K562 (cell line): ENCODE measurements around the gene ZMYND8. TPM values are rescaled to one million over a fixed set of nuclear protein-coding genes. Genes with fewer than 3 reads are reported as not detected.

Experiments
- ATAC-seq: fragments of 200-7000 bp; cut with Tn5 transposase; 3 replicates; pipeline ENCODE4 v1.9.1; 2020; ENCODE audit warnings: moderate library complexity
- BruUV-seq: library from RNA; stranded (reverse); fragments of 400-500 nt; replicated peaks from 2 replicates; lab custom pipeline; 2021; lab: Mats Ljungman, UMichigan
- CTCF ChIA-PET: fragments of 300-600 bp; formaldehyde crosslinking; extraction: SDS; loops from one replicate; lab custom pipeline; 2021; ENCODE audit warnings: low intra/inter-chr PET ratio; lab: Yijun Ruan, JAX
- POLR2A ChIA-PET: fragments of 300-600, 350-650 bp; sonication (Branson Sonifier 250); formaldehyde crosslinking; extraction: SDS; loops from one replicate; lab custom pipeline; 2021; ENCODE audit warnings: antibody characterized with exemption, inconsistent platforms; lab: Yijun Ruan, JAX
- DNase-seq, 4 experiments: peaks; one replicate each; pipeline versions ENCODE4 v3.0.0 to v3.0.0-alpha.2; 2011 to 2018; ENCODE audit warnings: low spot score in 3 of 4, mixed read lengths in 3 of 4; ENCODE audit errors: extremely low read depth in 1 of 4
- FAIRE-seq: peaks from 2 replicates; lab custom pipeline; 2011; peaks lifted over from hg19 to GRCh38; lab: Jason Lieb, UNC
- H2AFZ ChIP-seq: 2 replicates; pipeline ENCODE4 v1.6.0; 2011; ENCODE audit warnings: low read depth, low read length, control low read depth, inconsistent platforms
- H3K27ac ChIP-seq: fragments of 200-600 bp; 3 replicates; pipeline ENCODE4 v1.8.0; 2011; ENCODE audit warnings: low read depth, mild to moderate bottlenecking, control low read depth, inconsistent platforms, low read length, moderate library complexity, mixed read lengths; ENCODE audit errors: extremely low read depth
- H3K27me3 ChIP-seq, 2 experiments: fragments of 300-600 bp in 1 of 2; 2 replicates in 1 of 2; 3 replicates in 1 of 2; pipeline versions ENCODE4 v1.6.0 to v1.8.0; 2011; ENCODE audit warnings: inconsistent platforms in 2 of 2, low read length in 2 of 2, mild to moderate bottlenecking in 1 of 2, mixed read lengths in 1 of 2, moderate library complexity in 1 of 2; ENCODE audit not compliant: control insufficient read depth in 2 of 2, insufficient read depth in 2 of 2
- H3K36me3 ChIP-seq: fragments of 300-600 bp; 3 replicates; pipeline ENCODE4 v1.8.0; 2011; ENCODE audit warnings: mild to moderate bottlenecking, low read length, inconsistent platforms; ENCODE audit not compliant: control insufficient read depth, insufficient read depth
- H3K4me1 ChIP-seq, 2 experiments: fragments of 200-600 bp in 1 of 2; replicated peaks in 1 of 2; 2 replicates in 1 of 2; 3 replicates in 1 of 2; pipeline versions ENCODE4 v1.5.1 to v1.8.0; 2011; ENCODE audit warnings: inconsistent platforms in 2 of 2, low read length in 2 of 2, mild to moderate bottlenecking in 1 of 2, mixed read lengths in 1 of 2, moderate library complexity in 1 of 2; ENCODE audit not compliant: control insufficient read depth in 2 of 2, insufficient read depth in 2 of 2
- H3K4me2 ChIP-seq: 2 replicates; pipeline ENCODE4 v1.6.1; 2011; ENCODE audit warnings: low read length, control low read depth, inconsistent platforms, mixed read lengths; ENCODE audit not compliant: insufficient read depth
- H3K4me3 ChIP-seq: fragments of 200-600 bp; sonication (generic), shearing (Covaris generic); 2 replicates; pipeline ENCODE4 v1.5.1; 2016; ENCODE audit warnings: control low read depth, inconsistent platforms
- H3K79me2 ChIP-seq: fragments of 200-600 bp; 3 replicates; pipeline ENCODE4 v1.8.0; 2011; ENCODE audit warnings: low read length, inconsistent platforms; ENCODE audit not compliant: control insufficient read depth, insufficient read depth
- H3K9ac ChIP-seq, 2 experiments: 2 replicates each; pipeline versions ENCODE4 v1.6.0 to v1.6.1; 2011; ENCODE audit warnings: low read depth in 2 of 2, low read length in 2 of 2, control low read depth in 1 of 2, inconsistent platforms in 1 of 2, mild to moderate bottlenecking in 1 of 2, mixed read lengths in 1 of 2; ENCODE audit not compliant: insufficient read depth in 1 of 2
- H3K9me1 ChIP-seq: one replicate; pipeline ENCODE4 v1.6.0; 2011; ENCODE audit warnings: inconsistent platforms, mild to moderate bottlenecking, low read length, moderate library complexity; ENCODE audit not compliant: control insufficient read depth, insufficient read depth
- H3K9me3 ChIP-seq: replicated peaks from 2 replicates; pipeline ENCODE4 v1.5.1; 2011; ENCODE audit warnings: low read depth, low read length, inconsistent platforms; ENCODE audit not compliant: control insufficient read depth, insufficient read depth
- H4K20me1 ChIP-seq: replicated peaks from 2 replicates; pipeline ENCODE4 v1.6.1; 2011; ENCODE audit warnings: low read length, inconsistent platforms, mixed read lengths; ENCODE audit not compliant: control insufficient read depth, insufficient read depth
- ARID4B ChIP-seq: sonication (generic); formaldehyde crosslinking; IDR thresholded peaks from 2 replicates; pipeline ENCODE4 v1.8.0; 2022; ENCODE audit warnings: mild to moderate bottlenecking, missing genetic modification reagents
- EGR1 ChIP-seq: fragments of 450-650 bp; conservative IDR thresholded peaks from 2 replicates; pipeline ENCODE4 v1.6.1; 2017; ENCODE audit warnings: mild to moderate bottlenecking
- HMBOX1 ChIP-seq: sonication (generic); IDR thresholded peaks from 2 replicates; pipeline ENCODE4 v1.6.1; 2016
- MYBL2 ChIP-seq, 2 experiments: fragments of 450-650 bp in 1 of 2; sonication (generic) in 1 of 2; formaldehyde crosslinking in 1 of 2; IDR thresholded peaks; 2 replicates each; pipeline versions ENCODE4 v1.6.1 to v1.8.1; 2017 to 2022; ENCODE audit warnings: borderline replicate concordance in 1 of 2, inconsistent platforms in 1 of 2, low read depth in 1 of 2, mild to moderate bottlenecking in 1 of 2, missing genetic modification reagents in 1 of 2, moderate library complexity in 1 of 2
- PCBP1 ChIP-seq: fragments of 200-400 bp; formaldehyde crosslinking; IDR thresholded peaks from 2 replicates; pipeline ENCODE4 v1.6.1; 2018; ENCODE audit warnings: mild to moderate bottlenecking, low read depth, low read length; ENCODE audit not compliant: poor library complexity, severe bottlenecking
- RBM25 ChIP-seq: fragments of 200-400 bp; formaldehyde crosslinking; IDR thresholded peaks from 2 replicates; pipeline ENCODE4 v1.6.1; 2018; ENCODE audit warnings: low read length, low read depth, moderate library complexity; ENCODE audit not compliant: severe bottlenecking
- VEZF1 ChIP-seq: fragments of 200-800 bp; sonication (Bioruptor generic); IDR thresholded peaks from 2 replicates; pipeline ENCODE4 v1.6.1; 2017; ENCODE audit warnings: missing genetic modification characterization, missing compliant biosample characterization
- ZBTB17 ChIP-seq: fragments of 450-650 bp; formaldehyde crosslinking; IDR thresholded peaks from 2 replicates; pipeline ENCODE4 v1.4.0; 2020; ENCODE audit warnings: mild to moderate bottlenecking
- WGBS: fragments of 100-300 bp; shearing (Covaris generic); methylation state at CpG from one replicate; pipeline ENCODE4 v1.1.6; 2016; ENCODE audit warnings: low coverage, mixed read lengths; ENCODE audit not compliant: insufficient coverage; ENCODE audit errors: missing lambda C conversion rate; 5-methylcytosine and 5-hydroxymethylcytosine counted together
- in situ Hi-C: fragments of 300-500 bp; cut with MboI; formaldehyde crosslinking; loops from 4 replicates; pipeline ENCODE4 v1.15.0; 2018; ENCODE audit warnings: inconsistent platforms, mixed read lengths
- intact Hi-C: fragments of 100-400 bp; cut with micrococcal nuclease; formaldehyde crosslinking; loops from 2 replicates; pipeline ENCODE4 v1.14.2; 2022
- polyA plus RNA-seq, 8 experiments: library from polyadenylated mRNA; depleted of rRNA in 4 of 8; stranded (reverse) in 5 of 8; unstranded in 3 of 8; fragments of >200 nt; fragmentation: Nextera tagmentation in 2 of 8; fragmentation: Illumina TruSeq in 1 of 8; extraction: Ambion mirVana in 2 of 8; extraction: Trizol in 1 of 8; gene quantifications; 2 replicates each; pipeline versions ENCODE4 v1.2.1 to v1.2.3, GENCODE V29; 2011 to 2014; ENCODE audit warnings: inconsistent platforms in 1 of 8, missing spikeins in 1 of 8
- total RNA-seq, 7 experiments: library from RNA; depleted of rRNA in 6 of 7; stranded (reverse); fragments of >200 nt in 6 of 7; fragmentation: Illumina TruSeq in 2 of 7; extraction: Trizol in 2 of 7; gene quantifications; 2 replicates each; pipeline versions ENCODE4 v1.2.1 to v1.2.3, GENCODE V29; 2011 to 2021; ENCODE audit warnings: low replicate concordance in 1 of 7

ZMYND8 gene
- total and polyA plus RNA-seq, 9 of the 15 experiments (the other 6 are each of a cell fraction or from before 2014, with no cell fraction given), result 31.8 to 148 (median 71.9) TPM

GRCh38 chr20:47225458-47225857 is 131.0 kb downstream of the ZMYND8 start:
- no TSS peak for BruUV-seq
- ATAC-seq, result no peak
- no peaks in the 10 kb centered on the region for H3K9me1 ChIP-seq
- H3K27ac ChIP-seq, result no peak overlapping the region
- WGBS, result no CpG with 5 or more reads among the region's 1 CpG
- no peak for FAIRE-seq
- H3K9me3 ChIP-seq, result no peaks in the 10 kb centered on the region
- in situ Hi-C loops (no loop called here), intact Hi-C loops (no loop called here)
- no peaks in the 10 kb centered on the region; a peak in 1 of 5 replicates for H3K27me3 ChIP-seq
- no peak overlapping the region for H3K9ac ChIP-seq
- H3K4me1 ChIP-seq, result peaks cover 0 to 4% of the 10 kb centered on the region in 2 experiments; a peak in 2 of 5 replicates
- DNase-seq, result no peak
- peaks cover 10% of the 10 kb centered on the region; the same call in 1 of the 2 replicates for H4K20me1 ChIP-seq
- H3K4me3 ChIP-seq, result no peak overlapping the region
- no peak overlapping the region for H3K4me2 ChIP-seq
- ChIA-PET POLR2A (interaction anchor here (0.6 kb wide), 2 partner anchors 20 to 481 kb away, joined by 3 to 4 read pairs; no protein-coding TSS in a partner anchor), CTCF (no interaction called here)
- peaks cover 48% of the 10 kb centered on the region for H3K79me2 ChIP-seq
- no peak overlapping the region for H2AFZ ChIP-seq
- TF ChIP-seq VEZF1 (peak; percentile 19; the same call in 1 of the 2 replicates), EGR1 (no peak), PCBP1 (peak; percentile 70)
- peaks cover 98% of the 10 kb centered on the region for H3K36me3 ChIP-seq

GRCh38 chr20:47224857-47225256 is 131.6 kb downstream of the ZMYND8 start:
- FAIRE-seq, result no peak
- Histone ChIP-seq H3K9ac (no peak overlapping the region), H3K27ac (no peak overlapping the region), H3K4me1 (peaks cover 0 to 4% of the 10 kb centered on the region in 2 experiments; a peak in 2 of 5 replicates), H3K4me2 (no peak overlapping the region), H3K79me2 (peaks cover 51% of the 10 kb centered on the region), H3K27me3 (no peaks in the 10 kb centered on the region; a peak in 1 of 5 replicates), H3K9me1 (no peaks in the 10 kb centered on the region), H4K20me1 (peaks cover 10% of the 10 kb centered on the region; the same call in 1 of the 2 replicates), H3K9me3 (no peaks in the 10 kb centered on the region), H3K36me3 (peaks cover 98% of the 10 kb centered on the region), H2AFZ (no peak overlapping the region), H3K4me3 (no peak overlapping the region)
- intact Hi-C loops, result no loop called here
- POLR2A ChIA-PET, result interaction anchor here (0.6 kb wide), 2 partner anchors 19 to 481 kb away, joined by 3 to 4 read pairs; no protein-coding TSS in a partner anchor
- no TSS peak for BruUV-seq
- in situ Hi-C loops, result no loop called here
- no peak for ATAC-seq
- CTCF ChIA-PET, result no interaction called here
- WGBS, result 94% methylated on average over 4 of the region's 4 CpGs
- DNase-seq, result no peak
- TF ChIP-seq MYBL2 (IDR thresholded peaks at IDR 0.05; ENCODE audit: low read depth) (no peak), MYBL2 (CRISPR knock-in tag; IDR thresholded peaks at IDR 0.05; ENCODE audit: borderline replicate concordance) (no peak), HMBOX1 (no peak), ZBTB17 (no peak), RBM25 (peak; percentile 61), ARID4B (CRISPR knock-in tag) (no peak)
